HG03175 (cell line): ENCODE measurements around the gene ABR.
"Not testable (repeated sequence)": the region's sequence is repeated elsewhere in the genome, so short reads cannot be mapped to it uniquely, and the experiment has no call there.

Experiments used
- ATAC-seq: cut with Tn5 transposase; IDR thresholded peaks from one replicate; pipeline ENCODE4 v1.9.1; 2021; ENCODE audit warnings: mild to moderate bottlenecking, moderate library complexity; ENCODE audit not compliant: unreplicated experiment

The ABR gene

DNA sequence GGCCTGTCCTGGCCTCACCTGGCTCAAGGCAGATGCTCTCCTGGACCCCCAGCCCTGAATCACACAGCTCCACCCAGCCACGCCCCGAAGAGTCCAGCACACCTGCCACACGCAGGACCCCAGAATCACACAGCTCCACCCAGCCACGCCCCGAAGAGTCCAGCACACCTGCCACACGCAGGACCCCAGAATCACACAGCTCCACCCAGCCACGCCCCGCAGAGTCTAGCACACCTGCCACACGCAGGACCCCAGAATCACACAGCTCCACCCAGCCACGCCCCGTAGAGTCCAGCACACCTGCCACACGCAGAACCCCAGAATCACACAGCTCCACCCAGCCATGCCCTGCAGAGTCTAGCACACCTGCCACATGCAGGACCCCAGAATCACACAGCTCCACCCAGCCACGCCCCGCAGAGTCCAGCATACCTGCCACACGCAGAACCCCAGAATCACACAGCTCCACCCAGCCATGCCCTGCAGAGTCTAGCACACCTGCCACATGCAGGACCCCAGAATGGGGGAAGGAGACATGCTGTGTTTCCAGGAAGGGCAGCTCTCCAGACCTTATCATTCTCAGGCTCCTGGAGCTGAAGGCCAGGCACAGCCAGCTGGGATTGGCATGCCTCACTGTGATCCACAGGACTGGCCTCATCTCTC is 105.7 kb downstream of the ABR start:
- not testable (repeated sequence) for ATAC-seq

DNA sequence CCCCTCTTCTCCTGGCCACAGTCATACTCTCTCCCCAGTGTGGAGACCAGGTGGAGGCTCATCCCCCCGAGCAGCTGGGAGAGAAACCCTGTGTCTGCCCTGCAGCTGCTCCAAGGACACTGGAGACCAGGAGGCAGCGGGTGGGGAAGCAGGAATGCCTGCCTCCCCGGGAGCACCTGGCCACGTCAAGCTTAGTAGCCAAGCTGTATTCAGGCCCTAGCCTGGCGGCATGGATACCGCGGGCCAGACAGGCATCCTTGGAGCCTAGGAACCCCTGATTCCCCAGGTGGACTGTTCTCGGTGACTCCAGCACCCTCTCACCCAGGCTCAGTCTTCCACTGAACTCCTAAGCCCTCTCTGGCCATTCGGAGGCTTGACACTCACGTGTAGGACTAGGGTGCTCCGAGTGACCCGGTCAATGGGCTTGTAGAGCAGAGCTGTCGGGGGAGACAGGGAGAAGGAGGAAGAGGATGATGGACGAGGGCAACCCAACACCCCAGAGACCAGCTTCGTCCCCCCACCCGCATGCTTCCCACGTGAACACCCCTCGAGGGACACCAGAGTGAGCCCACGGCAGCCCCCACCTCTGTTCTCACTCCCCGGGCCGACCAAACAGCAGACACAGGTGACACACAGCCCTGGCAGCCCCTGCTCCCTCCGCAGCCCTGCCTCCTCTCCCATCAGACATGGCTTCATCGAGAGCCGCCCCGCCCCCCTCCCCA is 106.4 kb downstream of the ABR start:
- no peak for ATAC-seq

GRCh38 chr17:1072551-1072961 is 107.2 kb downstream of the ABR start:
- ATAC-seq, result no peak

DNA sequence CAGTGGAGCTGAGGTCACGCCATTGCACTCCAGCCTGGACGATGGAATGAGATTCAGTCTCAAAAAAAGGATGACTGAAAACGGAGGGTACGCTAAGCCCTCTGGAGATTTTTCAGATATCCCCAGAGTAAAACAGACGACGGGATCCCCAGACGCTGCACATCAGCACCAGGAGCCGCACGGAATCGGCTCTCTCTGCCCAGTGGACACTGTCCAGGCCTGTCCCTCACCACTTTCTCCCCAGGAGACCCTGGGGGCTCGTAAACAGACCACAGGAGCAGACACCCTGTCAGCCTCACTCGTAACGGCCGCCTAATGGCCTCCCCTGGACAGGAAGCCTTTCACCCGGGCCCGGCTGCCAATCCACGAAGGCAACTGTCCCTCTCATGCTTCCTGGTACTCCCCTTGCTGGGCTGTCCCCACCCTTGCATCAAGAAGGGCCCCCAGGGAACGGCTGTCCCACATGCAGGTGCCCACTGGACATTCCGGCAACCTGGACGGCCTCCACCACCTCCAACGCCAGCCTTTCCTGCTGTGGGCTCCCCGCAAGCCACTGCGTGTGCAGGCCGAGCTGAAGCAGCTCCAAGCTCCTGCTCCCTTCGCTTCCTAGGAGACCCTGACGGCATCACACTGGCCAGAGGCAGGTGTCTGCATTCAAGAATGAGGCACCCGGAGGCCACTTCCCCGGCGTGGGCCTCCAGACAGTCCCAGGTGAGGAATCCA is 108.5 kb downstream of the ABR start:
- no peak for ATAC-seq

GRCh38 chr17:1070411-1070810 is 109.4 kb downstream of the ABR start:
- ATAC-seq, result no peak

DNA sequence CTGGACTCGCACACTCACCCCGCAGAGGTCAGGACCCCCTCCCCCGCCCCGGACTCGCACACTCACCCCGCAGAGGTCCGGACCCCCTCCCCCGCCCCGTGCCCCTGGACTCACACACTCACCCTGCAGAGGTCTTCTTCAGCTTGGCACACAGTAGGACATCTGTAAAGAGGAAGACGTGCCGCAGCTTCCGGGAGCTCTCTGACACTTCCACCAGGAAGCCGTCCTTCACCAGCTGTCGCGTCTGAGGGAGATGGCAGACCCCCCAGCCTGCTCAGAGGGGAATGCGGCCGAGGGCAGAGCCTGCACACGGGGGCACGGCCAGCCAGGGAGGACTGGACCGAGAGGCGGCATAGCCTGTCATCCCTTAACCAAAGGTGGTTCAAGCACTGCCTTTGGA is 109.9 kb downstream of the ABR start:
- no peak for ATAC-seq

DNA sequence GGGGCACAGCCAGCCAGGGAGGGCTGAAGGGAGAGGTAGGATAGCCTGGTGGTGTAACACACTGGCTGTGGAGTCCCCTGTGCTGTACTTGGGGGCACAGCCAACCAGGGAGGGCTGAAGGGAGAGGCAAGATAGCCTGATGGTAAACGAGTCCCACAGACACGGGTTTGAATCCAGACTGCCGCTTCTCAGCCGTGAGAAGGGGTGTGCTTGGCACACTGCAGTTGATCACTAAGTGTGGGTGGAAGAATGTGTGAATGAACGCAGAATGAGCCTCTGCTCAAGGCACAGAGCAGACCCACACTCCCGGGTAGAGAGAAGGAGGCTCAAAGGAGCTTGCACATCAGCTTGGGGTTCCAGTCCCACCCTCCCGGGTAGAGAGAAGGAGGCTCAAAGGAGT is 111.4 kb downstream of the ABR start:
- no peak for ATAC-seq

DNA sequence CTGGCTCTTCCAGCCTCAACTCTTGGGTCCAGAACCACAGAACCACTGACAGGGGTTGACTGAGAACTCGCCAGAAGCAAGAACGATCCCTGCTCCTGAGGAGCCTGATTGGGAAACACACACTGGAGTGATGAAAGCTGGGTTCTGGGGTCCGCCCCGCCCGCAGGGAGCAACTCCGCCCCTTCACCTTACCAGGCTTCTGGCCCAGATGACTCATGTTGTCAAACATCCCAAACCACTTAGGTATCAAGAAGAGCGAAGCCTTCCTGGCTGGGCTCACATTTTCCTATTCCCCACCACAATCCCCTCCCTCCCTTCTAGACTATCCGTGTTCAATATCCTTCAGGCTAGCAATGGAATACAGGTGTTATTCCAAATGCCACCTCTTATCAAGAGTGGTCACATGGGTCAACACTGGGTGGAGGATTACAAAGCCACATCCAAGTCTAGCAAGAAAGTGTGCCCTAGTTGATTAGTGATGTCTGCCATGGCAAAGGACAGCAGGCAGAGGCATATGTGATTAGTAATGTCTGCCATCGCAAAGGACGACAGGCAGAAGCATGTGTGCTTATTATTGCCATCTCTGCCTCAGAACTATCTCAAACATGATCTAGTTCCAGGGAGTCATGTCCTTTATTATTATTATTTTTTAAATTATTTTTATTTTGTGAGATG is 112.4 kb downstream of the ABR start:
- ATAC-seq, result no peak

GRCh38 chr17:1065416-1065815 is 114.4 kb downstream of the ABR start:
- not testable (repeated sequence) for ATAC-seq

- ATAC-seq, result no peak
These were observed 118.8 kb downstream of the ABR start for GRCh38 chr17:1060991-1061390.

DNA sequence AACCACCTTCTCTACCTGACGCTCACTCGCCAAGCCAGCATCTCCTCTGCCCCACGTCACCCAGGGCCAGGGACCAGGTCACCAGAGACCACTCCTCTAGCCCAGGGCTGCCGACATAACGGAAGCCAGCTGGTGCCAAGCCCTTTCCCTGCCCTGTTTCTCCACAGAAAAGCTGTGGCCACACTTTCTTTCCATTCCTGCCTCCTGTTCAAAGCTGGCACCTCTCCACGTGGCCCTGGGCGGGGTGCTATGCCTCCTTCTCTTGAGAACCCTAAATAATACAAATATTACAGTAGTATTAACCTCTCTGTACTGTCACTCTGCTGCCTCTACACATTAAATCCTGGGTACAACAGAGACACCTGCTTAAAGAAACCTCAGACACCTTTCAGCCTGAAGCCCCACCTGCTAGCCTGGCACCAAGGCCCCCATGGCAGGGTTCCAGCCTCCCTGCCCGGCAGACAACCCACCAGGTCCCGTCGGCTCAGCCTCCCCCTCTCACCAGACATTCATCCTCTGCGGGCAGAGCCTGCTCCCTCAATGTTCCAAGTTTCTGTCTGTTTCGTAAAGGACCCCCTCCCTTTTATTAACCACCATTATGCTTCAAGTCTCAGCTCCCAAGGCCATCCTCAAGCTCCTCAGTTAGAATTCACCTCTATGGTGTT is 120.5 kb downstream of the ABR start:
- no peak for ATAC-seq

DNA sequence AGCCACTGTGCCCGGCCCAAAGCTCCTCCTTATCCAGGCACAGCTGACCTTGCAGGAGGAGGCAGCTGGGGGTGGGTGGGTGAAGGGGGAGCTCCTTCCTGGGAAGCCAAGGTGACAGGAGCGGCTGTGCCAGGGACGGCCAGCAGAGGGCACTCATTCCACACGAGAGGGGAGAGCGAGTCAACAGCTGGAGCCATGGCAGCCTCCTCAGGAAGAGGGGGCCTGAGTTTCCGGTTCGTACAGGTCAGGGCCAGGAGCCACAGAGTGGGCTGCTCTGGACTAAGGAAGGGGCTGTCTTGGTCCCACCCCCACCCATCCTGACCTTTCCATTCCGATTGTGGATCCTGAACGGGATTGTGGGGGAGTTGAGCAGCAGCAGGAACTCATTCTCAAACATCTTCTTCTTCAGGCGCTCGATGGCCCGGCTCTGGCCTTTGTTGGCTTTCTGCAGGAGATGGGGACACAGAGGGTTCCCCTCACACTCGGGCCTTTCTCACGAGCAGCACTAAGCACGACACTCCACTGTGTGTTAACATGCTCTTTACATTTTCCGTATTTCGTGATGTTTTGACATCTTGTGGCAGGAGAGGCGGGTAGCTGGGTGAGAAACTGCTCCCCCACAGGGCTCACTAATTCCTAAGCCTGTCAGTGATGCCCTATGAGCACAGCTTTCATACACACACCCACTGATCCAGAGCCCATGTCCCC is 121.2 kb downstream of the ABR start:
- ATAC-seq, result no peak

GRCh38 chr17:1056761-1057160 is 123.0 kb downstream of the ABR start:
- no peak for ATAC-seq

GRCh38 chr17:1055751-1056645 is 123.8 kb downstream of the ABR start:
- ATAC-seq, result no peak

GRCh38 chr17:1055231-1055630 is 124.5 kb downstream of the ABR start:
- ATAC-seq, result no peak

DNA sequence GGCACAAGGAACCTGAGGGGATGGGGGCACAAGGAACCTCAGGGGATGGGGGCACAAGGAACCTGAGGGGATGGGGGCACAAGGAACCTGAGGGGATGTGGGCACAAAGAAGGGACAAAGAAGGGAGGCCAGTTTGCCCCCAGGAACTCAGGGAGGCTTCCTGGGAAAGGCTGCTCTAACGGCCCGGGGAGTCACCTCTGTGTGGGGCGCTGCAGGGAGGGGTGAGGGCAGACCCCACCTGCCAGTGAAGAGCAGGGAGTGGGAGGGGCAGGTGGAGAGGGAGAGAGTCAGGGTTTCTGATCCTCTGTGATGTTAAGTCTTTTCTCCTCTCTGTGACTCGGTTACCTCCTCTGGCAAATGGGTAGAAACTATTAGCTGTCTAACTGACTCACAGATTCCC is 125.1 kb downstream of the ABR start:
- no peak for ATAC-seq

GRCh38 chr17:1053661-1054360 is 126.0 kb downstream of the ABR start:
- ATAC-seq, result no peak

- ATAC-seq, result no peak
These were observed 128.5 kb downstream of the ABR start for GRCh38 chr17:1050996-1051925.
